Vagina (tissue), 2 donors: ENCODE results near the gene PPP1R15B. TPM values are rescaled to one million over a fixed set of nuclear protein-coding genes. Genes with fewer than 3 reads are reported as not detected.

Experiments
- DNase-seq, 2 donors: peaks; one replicate each; pipeline ENCODE4 v3.0.0-alpha.2; 2017; ENCODE audit errors: extremely low spot score in 2 of 2
- H3K27ac ChIP-seq: fragments of 200-600 bp; sonication (generic); one replicate; pipeline ENCODE4 v1.5.1; 2019
- H3K27me3 ChIP-seq: fragments of 200-600 bp; sonication (generic); one replicate; pipeline ENCODE4 v1.5.1; 2019
- H3K36me3 ChIP-seq, 2 donors: fragments of 200-600 bp; sonication (generic); one replicate each; pipeline ENCODE4 v1.5.1; 2017 to 2019
- H3K4me1 ChIP-seq: fragments of 200-600 bp; sonication (generic); one replicate; pipeline ENCODE4 v1.5.1; 2019
- H3K4me3 ChIP-seq, 2 donors: fragments of 200-600 bp; sonication (generic); 1 replicate in 1 of 2; 2 replicates in 1 of 2; pipeline ENCODE4 v1.5.1; 2016 to 2019
- H3K9me3 ChIP-seq: fragments of 200-600 bp; sonication (generic); one replicate; pipeline ENCODE4 v1.5.1; 2019
- CTCF ChIP-seq, 3 experiments: fragments of 450-650 bp in 2 of 3; fragments of 200-600 bp in 1 of 3; sonication (generic) in 1 of 3; IDR thresholded peaks; one replicate each; pipeline ENCODE4 v1.5.1; 2017 to 2019; ENCODE audit warnings: antibody characterized with exemption in 3 of 3, mild to moderate bottlenecking in 2 of 3, moderate library complexity in 2 of 3
- POLR2A ChIP-seq, 2 donors: fragments of 450-650 bp; IDR thresholded peaks; one replicate each; pipeline ENCODE4 v1.6.1; 2017; ENCODE audit warnings: antibody characterized with exemption in 2 of 2, mild to moderate bottlenecking in 2 of 2, moderate library complexity in 2 of 2
- POLR2AphosphoS5 ChIP-seq, 2 donors: sonication (generic); formaldehyde crosslinking; IDR thresholded peaks; one replicate each; pipeline ENCODE4 v1.9.0; 2017; ENCODE audit warnings: antibody characterized with exemption in 2 of 2, mild to moderate bottlenecking in 2 of 2, low read depth in 1 of 2; ENCODE audit not compliant: insufficient read depth in 1 of 2
- intact Hi-C: fragments of 100-400 bp; cut with DNase I; formaldehyde crosslinking; loops from one replicate; pipeline ENCODE4 v1.15.1; 2023
- total RNA-seq: library from RNA; depleted of rRNA; stranded (reverse); fragments of >200 nt; gene quantifications from one replicate; pipeline ENCODE4 v1.2.3, GENCODE V29; 2016

Gene PPP1R15B
- total RNA-seq, 1 donor from 2014 or later, result 42.0 TPM

GRCh38 chr1:204368996-204369726, 42.5 kb downstream of the PPP1R15B start:
- no peaks in the 10 kb centered on the region for H3K9me3 ChIP-seq
- H3K4me3 ChIP-seq, result no peak overlapping the region
- no peak overlapping the region for H3K27ac ChIP-seq
- no peaks in the 10 kb centered on the region for H3K27me3 ChIP-seq
- DNase-seq, result no peak
- no peaks in the 10 kb centered on the region for H3K36me3 ChIP-seq
- intact Hi-C loops, result no loop called here
- H3K4me1 ChIP-seq, result peaks cover 1% of the 10 kb centered on the region
- no peak for TF ChIP-seq POLR2A (IDR thresholded peaks at IDR 0.05)
- no peak for TF ChIP-seq CTCF (IDR thresholded peaks at IDR 0.05)
- TF ChIP-seq POLR2AphosphoS5 (IDR thresholded peaks at IDR 0.05; ENCODE audit: insufficient read depth in 1 of 2, low read depth in 1 of 2), result no peak

- Histone ChIP-seq H3K27ac (no peak overlapping the region), H3K4me1 (peaks cover 12% of the 10 kb centered on the region), H3K27me3 (no peaks in the 10 kb centered on the region), H3K4me3 (no peak overlapping the region), H3K36me3 (no peaks in the 10 kb centered on the region), H3K9me3 (no peaks in the 10 kb centered on the region)
- no peak for TF ChIP-seq POLR2A (IDR thresholded peaks at IDR 0.05)
- no peak for TF ChIP-seq CTCF (IDR thresholded peaks at IDR 0.05)
- no peak for TF ChIP-seq POLR2AphosphoS5 (IDR thresholded peaks at IDR 0.05; ENCODE audit: insufficient read depth in 1 of 2, low read depth in 1 of 2)
- no peak for DNase-seq
- intact Hi-C loops, result no loop called here
These were observed 43.7 kb downstream of the PPP1R15B start for GRCh38 chr1:204367956-204368355.

GRCh38 chr1:204367193-204367858, 44.3 kb downstream of the PPP1R15B start:
- H3K27ac ChIP-seq, result no peak overlapping the region
- intact Hi-C loops, result no loop called here
- no peak for DNase-seq
- no peak overlapping the region for H3K4me3 ChIP-seq
- no peaks in the 10 kb centered on the region for H3K36me3 ChIP-seq
- no peaks in the 10 kb centered on the region for H3K9me3 ChIP-seq
- TF ChIP-seq POLR2A (IDR thresholded peaks at IDR 0.05) (no peak), CTCF (IDR thresholded peaks at IDR 0.05) (no peak), POLR2AphosphoS5 (IDR thresholded peaks at IDR 0.05; ENCODE audit: insufficient read depth in 1 of 2, low read depth in 1 of 2) (no peak)
- no peaks in the 10 kb centered on the region for H3K27me3 ChIP-seq
- H3K4me1 ChIP-seq, result peaks cover 13% of the 10 kb centered on the region

- intact Hi-C loops, result no loop called here
- no peak for DNase-seq
- Histone ChIP-seq H3K9me3 (no peaks in the 10 kb centered on the region), H3K4me3 (no peak overlapping the region), H3K27ac (no peak overlapping the region), H3K4me1 (peaks cover 13% of the 10 kb centered on the region), H3K36me3 (no peaks in the 10 kb centered on the region), H3K27me3 (no peaks in the 10 kb centered on the region)
- TF ChIP-seq POLR2AphosphoS5 (IDR thresholded peaks at IDR 0.05; ENCODE audit: insufficient read depth in 1 of 2, low read depth in 1 of 2) (no peak), CTCF (IDR thresholded peaks at IDR 0.05) (no peak), POLR2A (IDR thresholded peaks at IDR 0.05) (no peak)
These were observed 44.9 kb downstream of the PPP1R15B start for GRCh38 chr1:204366759-204367158.
